PC-3 (cell line): ENCODE data around the gene TDRD7. TPM values are rescaled to one million over a fixed set of nuclear protein-coding genes. Genes with fewer than 3 reads are reported as not detected.

Source experiments
- ATAC-seq: fragments of 200-7000 bp; cut with Tn5 transposase; 2 replicates; pipeline ENCODE4 v1.9.1; 2020; ENCODE audit warnings: mild to moderate bottlenecking, moderate library complexity
- BruUV-seq: library from RNA; stranded (reverse); fragments of 400-500 nt; replicated peaks from 2 replicates; lab custom pipeline; 2021; lab: Mats Ljungman, UMichigan
- CTCF ChIA-PET: fragments of 300-600 bp; sonication (Branson Sonifier 250); formaldehyde crosslinking; loops from one replicate; lab custom pipeline; 2022; ENCODE audit warnings: antibody characterized with exemption; lab: Charles Lee
- POLR2A ChIA-PET: fragments of 300-600 bp; sonication (Branson Sonifier 250); formaldehyde crosslinking; loops from one replicate; lab custom pipeline; 2022; ENCODE audit warnings: antibody characterized with exemption; ENCODE audit not compliant: unreplicated experiment; lab: Charles Lee
- DNase-seq: peaks from one replicate; pipeline ENCODE4 v3.0.0-alpha.2; 2015
- H2AFZ ChIP-seq: fragments of 300-600 bp; sonication (generic); 2 replicates; pipeline ENCODE4 v1.6.0; 2016; ENCODE audit warnings: antibody characterized with exemption, low read length
- H3F3A ChIP-seq: fragments of 300-600 bp; sonication (generic); one replicate; pipeline ENCODE4 v1.6.0; 2017; ENCODE audit warnings: antibody characterized with exemption, low read length, control low read depth, mild to moderate bottlenecking; ENCODE audit not compliant: unreplicated experiment
- H3K27ac ChIP-seq: fragments of 300-600 bp; sonication (generic); 2 replicates; pipeline ENCODE4 v1.5.1; 2016; ENCODE audit warnings: mild to moderate bottlenecking, low read length
- H3K27me3 ChIP-seq: fragments of 300-600 bp; sonication (generic); 2 replicates; pipeline ENCODE4 v1.6.1; 2016; ENCODE audit warnings: low read length, mixed read lengths
- H3K36me3 ChIP-seq: fragments of 300-600 bp; sonication (generic); 2 replicates; pipeline ENCODE4 v1.6.1; 2016; ENCODE audit warnings: low read depth, mixed run types, low read length, mixed read lengths
- H3K4me1 ChIP-seq: fragments of 300-600 bp; sonication (generic); 2 replicates; pipeline ENCODE4 v1.5.1; 2016; ENCODE audit warnings: low read length; ENCODE audit not compliant: insufficient read depth
- H3K4me2 ChIP-seq: fragments of 300-600 bp; sonication (generic); 2 replicates; pipeline ENCODE4 v1.6.0; 2016; ENCODE audit warnings: low read length
- H3K4me3 ChIP-seq: fragments of 300-600 bp; sonication (generic); 2 replicates; pipeline ENCODE4 v1.5.1; 2016; ENCODE audit warnings: mild to moderate bottlenecking, low read length, mixed read lengths
- H3K79me2 ChIP-seq: fragments of 300-600 bp; sonication (generic); 2 replicates; pipeline ENCODE4 v1.6.1; 2017; ENCODE audit warnings: low read length, mixed read lengths
- H3K9ac ChIP-seq: fragments of 300-600 bp; sonication (generic); 2 replicates; pipeline ENCODE4 v1.6.0; 2016; ENCODE audit warnings: mild to moderate bottlenecking, low read length
- H3K9me2 ChIP-seq: fragments of 300-600 bp; sonication (generic); replicated peaks from 2 replicates; pipeline ENCODE4 v1.6.1; 2016; ENCODE audit warnings: mixed run types, low read length, mixed read lengths
- H3K9me3 ChIP-seq: fragments of 300-600 bp; sonication (generic); 2 replicates; pipeline ENCODE4 v1.6.1; 2016; ENCODE audit warnings: low read length, mixed read lengths
- H4K20me1 ChIP-seq: fragments of 300-600 bp; sonication (generic); 2 replicates; pipeline ENCODE4 v1.6.1; 2016; ENCODE audit warnings: low read length, mixed read lengths
- CTCF ChIP-seq: fragments of 300-600 bp; sonication (generic); conservative IDR thresholded peaks from 2 replicates; pipeline ENCODE4 v1.5.1; 2017; ENCODE audit warnings: antibody characterized with exemption, low read depth, mild to moderate bottlenecking, low read length
- EZH2 ChIP-seq: fragments of 300-600 bp; sonication (generic); IDR thresholded peaks from one replicate; pipeline ENCODE4 v1.6.1; 2017; ENCODE audit warnings: antibody characterized with exemption, mild to moderate bottlenecking, low read length; ENCODE audit not compliant: unreplicated experiment
- EZH2phosphoT487 ChIP-seq: fragments of 300-600 bp; sonication (generic); IDR thresholded peaks from 2 replicates; pipeline ENCODE4 v1.6.1; 2018; ENCODE audit warnings: mild to moderate bottlenecking, antibody characterized with exemption, low read length, borderline replicate concordance
- intact Hi-C: fragments of 100-400 bp; cut with micrococcal nuclease; formaldehyde crosslinking; loops from 2 replicates; pipeline ENCODE4 v1.9.0; 2023
- total RNA-seq: library from RNA; depleted of rRNA; stranded (reverse); fragments of >200 nt; gene quantifications from 2 replicates; pipeline ENCODE4 v1.2.3, GENCODE V29; 2014

TDRD7 gene
- total RNA-seq, 1 experiment from 2014 or later = 4.2 TPM

GRCh38 chr9:97529363-97530076 is 117.6 kb downstream of the TDRD7 start:
- no peaks in the 10 kb centered on the region for H4K20me1 ChIP-seq
- no peaks in the 10 kb centered on the region for H3K9me2 ChIP-seq
- intact Hi-C loops = no loop called here
- H3K36me3 ChIP-seq = no peaks in the 10 kb centered on the region
- H2AFZ ChIP-seq = no peak overlapping the region
- 0 out of 2 replicates have a peak overlapping the region, but pooled peaks have one; percentile 11 for H3K27ac ChIP-seq
- no TSS peak for BruUV-seq
- no peak overlapping the region for H3K4me3 ChIP-seq
- DNase-seq (peak; percentile 55), ATAC-seq (peak; percentile 62)
- no peaks in the 10 kb centered on the region for H3K79me2 ChIP-seq
- H3K9ac ChIP-seq = no peak overlapping the region
- H3K4me1 ChIP-seq = peaks cover 19% of the 10 kb centered on the region
- 0 out of 2 replicates have a peak overlapping the region, but pooled peaks have one; percentile 26 for H3K4me2 ChIP-seq
- ChIA-PET CTCF (no interaction called here), POLR2A (no interaction called here)
- no peaks in the 10 kb centered on the region for H3F3A ChIP-seq
- TF ChIP-seq EZH2phosphoT487 = no peak
- no peak for TF ChIP-seq CTCF
- no peak for TF ChIP-seq EZH2
- H3K9me3 ChIP-seq = no peaks in the 10 kb centered on the region
- H3K27me3 ChIP-seq = no peaks in the 10 kb centered on the region

DNA sequence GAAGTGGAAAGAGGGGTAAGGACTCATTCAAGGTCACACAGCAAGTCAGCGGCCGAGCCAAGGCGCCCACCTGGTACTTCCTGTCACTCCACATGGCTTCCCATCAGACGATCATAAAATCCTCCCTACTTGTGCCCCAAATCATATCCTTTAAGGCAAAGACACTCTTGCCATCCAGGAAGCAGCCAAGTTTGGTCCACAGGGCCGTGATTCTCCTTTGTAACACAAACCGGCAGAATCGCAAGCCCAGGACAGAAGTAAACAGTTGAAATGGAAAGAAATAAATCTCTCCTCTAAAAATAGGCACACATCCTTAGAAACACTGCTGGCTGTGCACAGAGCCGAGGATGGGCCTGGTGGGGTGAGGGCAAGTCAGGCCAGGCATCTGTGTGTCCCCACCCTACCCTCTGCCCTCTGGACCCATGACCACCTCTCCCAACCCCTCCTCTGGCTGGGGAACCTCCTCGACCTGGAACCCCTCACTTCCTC is 120.0 kb downstream of the TDRD7 start:
- TF ChIP-seq EZH2 (no peak), EZH2phosphoT487 (no peak), CTCF (no peak)
- CTCF ChIA-PET = no interaction called here
- Histone ChIP-seq H3K4me3 (no peak overlapping the region), H3K4me2 (no peak overlapping the region), H3K27ac (no peak overlapping the region), H3F3A (no peaks in the 10 kb centered on the region), H3K36me3 (no peaks in the 10 kb centered on the region), H3K27me3 (no peaks in the 10 kb centered on the region), H4K20me1 (no peaks in the 10 kb centered on the region), H3K9me3 (no peaks in the 10 kb centered on the region), H3K4me1 (peaks cover 7% of the 10 kb centered on the region), H3K79me2 (no peaks in the 10 kb centered on the region), H3K9ac (no peak overlapping the region), H2AFZ (no peak overlapping the region), H3K9me2 (no peaks in the 10 kb centered on the region)
- ATAC-seq (no peak), DNase-seq (no peak)
- POLR2A ChIA-PET = no interaction called here
- intact Hi-C loops = no loop called here
- BruUV-seq = no TSS peak

DNA sequence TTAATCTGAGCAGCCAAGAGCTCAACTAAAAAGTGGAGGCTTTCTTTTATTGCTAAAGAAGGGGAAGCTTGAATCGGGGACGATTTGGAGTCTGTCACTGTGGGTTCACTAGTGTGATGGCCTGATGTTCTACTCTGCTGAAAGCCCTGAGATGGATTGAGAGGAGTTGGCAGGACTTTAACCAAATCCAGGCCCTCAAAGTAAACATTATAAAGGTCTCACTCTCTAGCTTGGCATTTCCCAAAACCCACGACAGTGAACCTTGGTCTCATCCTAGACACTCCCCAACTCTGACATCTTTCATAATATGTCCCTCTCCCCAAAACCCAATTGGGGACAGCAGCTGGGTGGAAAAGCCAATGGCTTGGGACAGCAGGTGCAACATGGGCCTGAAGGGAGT is 122.3 kb downstream of the TDRD7 start:
- POLR2A ChIA-PET = no interaction called here
- BruUV-seq = no TSS peak
- peaks cover 7% of the 10 kb centered on the region for H3K4me1 ChIP-seq
- H3K79me2 ChIP-seq = no peaks in the 10 kb centered on the region
- no peak overlapping the region for H3K4me2 ChIP-seq
- H3K36me3 ChIP-seq = no peaks in the 10 kb centered on the region
- H3K27me3 ChIP-seq = no peaks in the 10 kb centered on the region
- intact Hi-C loops = no loop called here
- no peak overlapping the region for H3K4me3 ChIP-seq
- H2AFZ ChIP-seq = no peak overlapping the region
- H3K9ac ChIP-seq = no peak overlapping the region
- ATAC-seq (no peak), DNase-seq (no peak)
- TF ChIP-seq EZH2phosphoT487 (no peak), EZH2 (no peak), CTCF (no peak)
- CTCF ChIA-PET = interaction anchor here (0.6 kb wide), 1 partner anchor 9 kb away, joined by 5 read pairs; no protein-coding TSS in a partner anchor
- no peaks in the 10 kb centered on the region for H3K9me3 ChIP-seq
- no peak overlapping the region for H3K27ac ChIP-seq
- H4K20me1 ChIP-seq = no peaks in the 10 kb centered on the region
- H3K9me2 ChIP-seq = no peaks in the 10 kb centered on the region
- H3F3A ChIP-seq = no peaks in the 10 kb centered on the region
